GM21529 (cell line): ENCODE results near the gene BTN3A1.
A peak's percentile ranks its signal among the peaks of the same experiment; 100 is the strongest.
"Not testable (repeated sequence)": the region's sequence is repeated elsewhere in the genome, so short reads cannot be mapped to it uniquely, and the experiment has no call there.

ENCODE experiments used
- ATAC-seq: cut with Tn5 transposase; IDR thresholded peaks from one replicate; pipeline ENCODE4 v1.9.1; 2021; ENCODE audit not compliant: unreplicated experiment

The BTN3A1 gene

GRCh38 chr6:26412954-26413353, 10.9 kb downstream of the BTN3A1 start:
- ATAC-seq, result no peak

DNA sequence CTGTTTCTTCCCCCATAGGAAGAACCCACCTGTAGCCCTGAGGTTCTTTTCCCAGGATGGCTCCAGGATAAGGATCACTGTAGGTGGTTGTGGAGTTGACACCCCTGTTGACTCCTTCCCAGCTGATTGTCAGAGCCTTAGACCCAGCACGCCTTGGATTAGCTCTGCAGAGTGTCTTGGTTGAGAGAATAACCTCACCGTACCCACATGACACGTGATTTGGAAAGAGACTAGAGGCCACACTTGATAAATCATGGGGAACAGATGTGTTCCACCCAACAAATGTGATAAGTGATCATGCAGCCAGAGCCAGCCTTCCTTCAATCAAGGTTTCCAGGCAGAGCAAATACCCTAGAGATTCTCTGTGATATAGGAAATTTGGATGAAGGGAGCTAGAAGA, 12.2 kb downstream of the BTN3A1 start:
- ATAC-seq, result no peak

DNA sequence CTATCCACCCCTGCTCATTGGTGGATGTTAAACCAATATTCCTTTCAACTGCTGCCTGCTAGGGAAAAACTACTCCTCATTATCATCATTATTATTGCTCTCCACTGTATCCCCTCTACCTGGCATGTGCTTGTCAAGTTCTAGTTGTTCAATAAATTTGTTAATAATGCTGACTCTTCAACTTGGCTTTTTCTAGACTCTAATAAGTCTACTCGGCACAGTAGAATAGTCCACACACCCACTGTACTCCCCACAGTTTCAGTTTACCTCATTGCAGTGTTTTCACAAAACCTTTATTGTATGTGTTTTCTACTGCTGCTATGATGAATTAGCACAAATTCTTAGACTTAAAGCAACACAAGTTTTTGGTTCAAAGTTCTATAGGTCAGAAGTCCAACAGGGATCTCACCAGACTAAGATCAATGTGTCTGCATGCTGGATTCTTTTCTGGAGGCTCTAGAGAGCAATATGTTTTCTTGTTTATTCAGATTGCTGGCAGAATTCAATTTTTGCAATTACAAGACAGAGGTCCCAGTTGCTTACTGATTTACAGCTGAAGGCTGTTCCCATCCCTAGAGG, 13.1 kb downstream of the BTN3A1 start:
- ATAC-seq, result no peak

GRCh38 chr6:26415791-26416190, 13.7 kb downstream of the BTN3A1 start:
- no peak for ATAC-seq

GRCh38 chr6:26416288-26416687, 14.2 kb downstream of the BTN3A1 start:
- no peak for ATAC-seq

- not testable (repeated sequence) for ATAC-seq
Measured at GRCh38 chr6:26418077-26418476, 16.0 kb downstream of the BTN3A1 start.

GRCh38 chr6:26418795-26419194, 16.7 kb downstream of the BTN3A1 start:
- not testable (repeated sequence) for ATAC-seq

DNA sequence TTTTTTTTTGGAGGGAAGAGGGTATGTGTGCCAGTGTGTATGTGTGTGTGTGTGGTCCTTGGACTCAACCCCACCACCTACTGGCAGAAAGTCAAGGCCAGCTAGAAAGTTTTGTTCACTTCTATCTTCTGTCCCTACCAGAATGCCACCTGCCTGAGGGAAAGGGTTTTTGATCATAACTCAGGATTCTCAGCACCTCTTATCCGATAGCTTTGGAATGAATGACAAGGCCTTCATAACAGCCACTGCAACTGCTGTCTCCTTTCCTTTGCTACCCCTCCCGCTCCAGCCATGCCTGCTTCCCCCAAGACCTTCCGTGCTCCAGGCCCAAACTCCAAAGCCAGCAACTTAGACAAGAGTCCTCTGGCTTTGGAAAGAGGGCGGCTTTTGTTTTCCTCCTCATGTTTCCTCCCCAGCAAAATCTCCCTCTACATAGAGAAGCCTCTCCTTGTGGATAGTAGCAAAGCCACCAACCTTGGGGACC, 18.7 kb downstream of the BTN3A1 start:
- ATAC-seq, result no peak

- ATAC-seq, result peak; percentile 93
Measured at GRCh38 chr6:26421259-26422144, 19.4 kb downstream of the BTN3A1 start.

GRCh38 chr6:26422329-26422728, 20.3 kb downstream of the BTN3A1 start:
- ATAC-seq, result no peak

- ATAC-seq, result no peak
Measured at GRCh38 chr6:26426691-26427450, 24.8 kb downstream of the BTN3A1 start.

DNA sequence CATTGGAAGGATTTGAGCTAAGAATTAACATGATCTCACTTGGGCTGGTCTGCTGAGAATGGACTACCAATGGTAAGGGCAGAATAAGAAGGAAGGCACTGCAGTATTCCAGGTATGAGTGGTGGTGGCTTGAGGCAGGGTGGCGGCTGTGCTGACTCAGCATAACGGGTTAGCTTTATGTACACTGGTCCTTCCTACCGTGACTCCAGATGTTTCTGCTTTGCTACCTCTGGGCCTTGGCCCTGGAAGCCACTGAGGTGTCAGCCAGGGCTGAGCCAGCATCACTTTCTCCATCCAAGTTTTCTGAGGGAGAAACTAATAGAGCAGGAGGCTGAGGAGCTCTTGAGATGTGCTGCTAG, 25.4 kb downstream of the BTN3A1 start:
- ATAC-seq, result no peak

- no peak for ATAC-seq
Measured at GRCh38 chr6:26428206-26428605, 26.1 kb downstream of the BTN3A1 start.

DNA sequence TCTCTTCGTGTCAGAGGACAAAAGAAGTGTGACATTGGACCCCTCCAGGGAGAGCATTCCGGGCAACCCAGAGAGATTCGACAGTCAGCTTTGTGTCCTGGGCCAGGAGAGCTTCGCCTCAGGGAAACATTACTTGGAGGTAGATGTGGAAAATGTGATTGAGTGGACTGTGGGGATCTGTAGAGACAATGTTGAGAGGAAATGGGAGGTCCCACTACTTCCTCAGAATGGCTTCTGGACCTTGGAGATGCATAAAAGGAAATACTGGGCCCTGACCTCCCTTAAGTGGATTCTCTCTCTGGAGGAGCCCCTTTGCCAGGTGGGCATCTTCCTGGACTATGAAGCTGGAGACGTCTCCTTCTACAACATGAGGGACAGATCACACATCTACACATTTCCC, 28.7 kb downstream of the BTN3A1 start:
- ATAC-seq, result no peak

GRCh38 chr6:26431258-26432172, 29.4 kb downstream of the BTN3A1 start:
- no peak for ATAC-seq

GRCh38 chr6:26432627-26433201, 30.6 kb downstream of the BTN3A1 start:
- ATAC-seq, result no peak

GRCh38 chr6:26433680-26434079, 31.6 kb downstream of the BTN3A1 start:
- not testable (repeated sequence) for ATAC-seq

GRCh38 chr6:26436018-26436417, 33.9 kb downstream of the BTN3A1 start:
- ATAC-seq, result no peak

DNA sequence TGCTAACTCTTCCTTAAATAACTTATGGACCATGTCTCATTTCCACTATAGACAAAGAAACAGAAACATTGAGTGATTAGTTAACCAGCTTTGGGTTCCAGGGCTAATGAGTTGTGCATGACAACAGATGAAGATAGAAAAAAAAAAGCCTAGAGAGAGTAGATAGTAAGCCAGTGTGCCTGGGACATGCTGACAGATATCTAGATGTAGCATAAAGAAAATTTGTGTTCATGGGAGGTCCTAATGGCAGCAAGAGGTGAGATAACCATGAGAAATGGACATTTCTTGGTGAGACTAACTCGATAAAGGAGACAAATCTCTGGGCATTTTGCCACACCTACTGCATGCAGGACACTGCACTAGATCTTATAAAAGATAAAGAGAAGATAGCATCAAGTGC, 35.5 kb downstream of the BTN3A1 start:
- ATAC-seq, result no peak

DNA sequence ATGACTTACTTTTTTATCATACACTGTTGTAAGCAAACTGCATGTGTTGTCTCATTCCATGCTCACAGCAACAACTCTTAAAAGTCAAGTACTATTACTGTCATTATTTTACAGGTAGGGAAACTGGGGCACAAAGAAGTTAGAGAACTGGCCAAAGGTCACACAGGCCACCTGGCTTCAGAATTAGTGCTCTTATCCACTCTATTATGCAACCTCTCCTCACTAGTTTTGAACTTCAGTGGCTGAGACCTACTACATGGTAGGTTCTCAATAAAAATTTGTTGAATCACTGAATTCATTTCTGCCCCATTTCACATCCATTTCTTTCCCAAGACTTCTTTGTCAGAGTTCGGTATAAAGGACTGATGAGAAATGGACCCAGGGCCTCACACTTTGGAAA, 35.9 kb downstream of the BTN3A1 start:
- ATAC-seq, result no peak
